NB4 (cell line): ENCODE results near the gene KHK.

Experiments used
- DNase-seq: peaks from one replicate; pipeline ENCODE4 v3.0.0; 2010; ENCODE audit warnings: low read depth
- H3K4me3 ChIP-seq: one replicate; pipeline ENCODE4 v1.5.1; 2011; ENCODE audit warnings: mild to moderate bottlenecking, low read depth, low read length, moderate library complexity
- CTCF ChIP-seq: IDR thresholded peaks from one replicate; pipeline ENCODE4 v1.5.1; 2012; ENCODE audit warnings: low read depth, low read length
- MAX ChIP-seq: IDR thresholded peaks from 2 replicates; pipeline ENCODE4 v1.6.1; 2011; ENCODE audit warnings: low read depth, low read length
- MYC ChIP-seq: IDR thresholded peaks from 2 replicates; pipeline ENCODE4 v1.6.1; 2011; ENCODE audit warnings: low read depth, low read length
- POLR2A ChIP-seq: IDR thresholded peaks from 2 replicates; pipeline ENCODE4 v1.6.1; 2011; ENCODE audit warnings: mild to moderate bottlenecking; ENCODE audit not compliant: insufficient read length; ENCODE audit errors: extremely low read depth

The KHK gene

GRCh38 chr2:27148801-27149439 lies 62.3 kb downstream of the KHK start, which contains the start of gene TCF23:
TCF23 (plus strand) TSS chr2:27149004; CDS start chr2:27149134, 130 bp downstream.
- no peak for DNase-seq
- TF ChIP-seq MYC (no peak), POLR2A (no peak), MAX (no peak), CTCF (no peak)
- H3K4me3 ChIP-seq: no peak within 1 kb of the TSS

GRCh38 chr2:27149570-27150405 lies 63.2 kb downstream of the KHK start:
- no peak overlapping the region for H3K4me3 ChIP-seq
- no peak for TF ChIP-seq MAX
- no peak for TF ChIP-seq MYC
- no peak for TF ChIP-seq POLR2A
- TF ChIP-seq CTCF: no peak
- DNase-seq: no peak
